Dermis blood vessel endothelial cell (primary cell): ENCODE results near the gene MCAM. TPM values are rescaled to one million over a fixed set of nuclear protein-coding genes. Genes with fewer than 3 reads are reported as not detected.

ENCODE experiments used
- DNase-seq: peaks from one replicate; pipeline ENCODE4 v3.0.0; 2010
- total RNA-seq: library from RNA; depleted of rRNA; stranded (reverse); fragments of >200 nt; gene quantifications from 2 replicates; pipeline ENCODE4 v1.2.3, GENCODE V29; 2014

Gene MCAM
- total RNA-seq, 1 donor from 2014 or later, result 1,718 TPM

DNA sequence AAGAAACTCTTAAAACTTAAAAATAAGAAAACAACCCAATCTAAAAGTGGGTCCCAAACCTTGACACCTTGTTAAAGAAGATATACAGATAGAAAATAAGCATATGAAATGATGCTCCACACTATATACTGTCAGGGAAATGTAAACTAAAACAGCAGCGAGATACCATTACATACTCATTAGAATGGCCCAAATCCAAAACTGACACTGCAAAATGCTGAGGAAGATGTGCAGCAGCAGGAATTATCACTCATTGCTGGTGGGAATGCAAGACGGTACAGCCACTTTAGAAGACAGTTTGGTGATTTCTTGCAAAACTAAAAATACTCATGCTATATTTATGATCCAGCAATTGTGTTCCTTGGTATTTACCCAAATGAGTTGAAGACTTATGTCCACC is 12.4 kb upstream of the MCAM start:
- no peak for DNase-seq

DNA sequence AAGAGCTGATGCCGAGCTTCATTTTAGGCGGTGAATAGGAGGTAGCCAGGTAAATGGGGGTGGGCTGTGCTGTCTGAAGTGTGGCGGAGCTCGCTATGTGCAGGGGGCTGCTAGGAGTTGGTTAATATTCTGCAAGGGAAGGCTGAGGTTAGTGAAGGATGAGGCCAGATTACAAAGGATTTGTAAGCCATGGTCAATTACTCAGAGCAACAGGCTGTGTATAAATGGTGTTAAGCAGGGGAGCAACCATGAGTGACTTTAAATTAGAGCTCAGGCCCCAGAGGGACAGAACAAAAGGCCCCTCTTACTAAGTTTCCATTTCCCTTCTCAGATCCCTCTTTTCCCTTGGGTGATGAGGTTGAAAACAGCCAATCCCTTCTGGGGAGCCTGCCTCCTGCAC is 7.3 kb upstream of the MCAM start:
- no peak for DNase-seq

DNA sequence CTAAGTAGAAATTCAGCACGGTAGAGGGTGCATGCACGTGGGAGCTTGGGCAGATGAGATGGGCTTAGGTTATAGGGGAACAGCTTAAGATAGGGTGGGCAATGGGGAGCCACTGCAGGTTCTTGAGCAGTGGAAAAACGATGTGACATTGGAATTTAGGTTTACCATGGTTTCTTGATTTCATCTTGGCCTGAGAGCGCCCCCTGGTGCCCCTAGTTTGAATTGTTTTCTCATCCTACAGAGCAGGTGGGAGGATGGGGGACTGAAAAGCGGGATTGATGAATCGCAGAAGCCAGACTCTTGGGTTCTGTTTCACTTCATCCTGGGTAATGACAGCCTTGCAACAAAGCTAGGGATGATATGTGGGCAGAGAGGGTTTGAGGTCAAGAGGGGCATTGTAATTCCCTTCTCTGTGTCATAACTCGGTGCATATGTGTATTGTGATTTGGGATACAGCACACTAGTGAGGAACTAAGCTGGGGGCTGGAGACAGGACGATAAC is 6.7 kb upstream of the MCAM start:
- DNase-seq, result peak; percentile 87

DNA sequence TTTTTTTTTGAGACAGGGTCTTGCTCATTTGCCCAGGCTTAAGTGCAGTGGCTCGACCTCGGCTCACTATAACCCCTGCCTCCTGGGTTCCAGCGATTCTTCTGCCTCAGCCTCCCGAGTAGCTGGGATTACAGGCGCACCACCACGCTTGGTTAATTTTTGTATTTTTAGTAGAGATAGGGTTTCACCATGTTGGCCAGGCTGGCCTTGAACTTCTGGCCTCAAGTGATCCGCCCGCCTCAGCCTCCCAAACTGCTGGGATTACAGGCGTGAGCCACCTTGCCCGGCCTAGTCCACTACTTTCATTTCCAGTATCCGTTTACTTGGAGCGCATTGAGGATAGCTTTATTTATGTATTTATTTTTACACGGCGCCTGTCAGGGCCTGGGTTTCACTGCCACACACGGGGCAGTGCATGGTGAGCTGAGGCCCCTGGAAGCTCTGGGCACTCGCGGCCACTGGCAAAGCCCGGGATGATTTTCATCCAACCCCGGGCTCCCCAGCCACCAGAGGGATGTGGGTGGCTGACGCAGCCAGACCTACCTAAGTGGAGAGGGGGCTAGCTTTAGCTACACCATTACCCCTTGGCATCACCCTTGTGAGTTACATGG is 6.1 kb upstream of the MCAM start:
- DNase-seq, result no peak

DNA sequence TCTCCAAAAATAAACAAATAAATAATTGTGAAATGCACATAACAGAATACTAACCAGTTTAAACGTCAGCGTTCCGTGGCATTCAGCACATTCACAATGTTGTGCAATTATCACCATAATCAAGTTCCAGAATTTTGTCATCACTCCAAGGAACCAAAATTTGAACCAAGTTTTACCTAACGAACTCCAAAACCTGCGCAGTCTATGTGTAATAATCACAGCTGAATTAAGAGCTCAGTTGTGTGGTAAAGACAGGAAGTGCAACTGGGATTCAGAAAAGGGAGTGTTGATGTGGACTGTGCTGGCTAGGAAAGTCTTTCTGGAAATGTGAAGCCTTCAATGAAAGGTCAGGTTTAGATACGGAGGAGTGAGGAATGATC is 5.4 kb upstream of the MCAM start:
- DNase-seq, result peak; percentile 44

DNA sequence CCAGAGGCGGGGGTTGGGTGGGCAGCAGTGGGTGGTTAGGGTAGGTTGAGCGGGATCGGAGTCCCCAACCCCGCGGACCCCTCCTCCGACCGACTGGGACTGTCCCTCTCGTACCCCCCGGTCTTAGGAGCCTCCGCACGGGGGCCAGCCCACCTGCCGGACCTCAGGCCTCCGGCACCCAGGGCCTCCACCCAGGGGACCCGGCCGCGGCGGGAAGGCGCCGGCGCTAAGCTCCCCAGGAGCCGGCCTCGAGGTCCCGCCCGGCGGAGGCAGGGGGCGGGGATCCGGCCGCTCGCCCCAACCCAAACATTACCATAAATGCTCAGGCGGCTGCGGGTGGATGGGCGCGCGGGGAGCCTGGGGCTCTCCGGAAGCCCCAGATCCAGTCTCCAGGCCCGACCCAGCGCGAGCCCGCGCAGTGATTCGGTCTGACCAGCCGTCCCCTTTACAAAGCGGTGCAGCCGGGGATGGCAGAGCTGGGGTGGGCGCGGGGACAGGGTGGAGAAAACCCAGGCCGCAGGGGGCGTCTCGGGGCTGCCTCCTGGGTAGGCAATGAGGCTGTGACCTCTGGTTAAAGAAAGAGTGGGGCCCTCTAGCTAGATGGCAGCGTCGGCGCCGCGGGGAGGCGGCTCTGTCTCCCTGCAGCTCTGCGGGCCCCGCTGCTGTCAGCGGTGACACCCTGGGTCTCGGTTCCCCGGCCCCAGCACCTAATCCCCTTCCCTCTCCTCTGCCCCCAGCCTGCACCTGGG is 4.0 kb upstream of the MCAM start:
- DNase-seq, result peak; percentile 86

DNA sequence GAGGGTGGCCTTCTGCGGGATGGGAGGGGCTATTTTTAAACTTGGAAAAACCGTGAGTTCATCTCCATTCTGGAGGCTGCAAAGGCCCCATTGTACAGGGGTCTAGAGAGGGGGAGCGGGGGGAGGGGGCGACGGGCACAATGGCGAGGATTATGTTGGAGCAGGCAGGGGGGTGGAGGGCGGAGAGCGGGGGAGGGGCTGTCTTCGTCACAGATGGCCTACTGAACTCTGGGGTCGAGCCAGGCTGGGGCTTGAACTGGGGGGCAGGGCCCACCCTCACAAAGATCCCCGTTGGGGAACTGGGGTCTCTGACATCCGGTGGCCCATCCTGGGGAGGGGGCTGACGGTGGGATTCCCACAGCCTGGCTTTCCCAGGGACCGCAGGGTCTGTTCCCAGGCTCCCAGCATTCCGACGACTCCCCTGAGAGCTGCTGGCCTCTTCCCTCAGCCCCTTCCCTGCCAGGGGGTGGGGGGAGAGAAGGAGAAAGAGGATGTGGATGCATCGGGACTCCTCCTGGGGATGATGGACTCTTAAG is 3.4 kb upstream of the MCAM start:
- DNase-seq, result peak; percentile 72

DNA sequence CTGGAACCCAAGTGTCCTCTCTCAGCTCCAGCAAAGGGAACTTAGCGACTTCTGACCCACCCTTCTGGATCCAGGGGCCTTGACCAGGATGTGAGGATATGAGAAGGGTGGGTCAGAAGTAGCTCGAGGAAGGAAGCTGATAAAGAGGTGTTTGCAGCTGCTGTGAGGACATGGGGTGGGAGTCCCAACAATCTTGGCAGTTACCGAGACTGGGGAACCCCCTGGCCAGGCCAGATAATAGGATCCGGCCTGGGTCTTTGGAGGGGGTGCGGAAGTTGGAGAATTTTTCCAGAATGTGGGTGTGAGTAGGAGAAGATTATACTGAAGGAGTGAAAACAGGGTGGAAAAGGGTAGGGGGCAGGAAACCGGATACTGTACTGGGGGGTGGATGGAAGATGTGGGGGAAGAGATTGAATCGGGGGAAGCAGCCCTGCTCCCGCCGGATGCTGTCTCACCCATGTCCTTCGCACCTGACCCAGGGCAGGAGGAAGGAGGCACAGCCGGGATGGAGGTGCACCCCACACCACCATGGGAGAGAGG is 2.8 kb upstream of the MCAM start:
- DNase-seq, result peak; percentile 86

DNA sequence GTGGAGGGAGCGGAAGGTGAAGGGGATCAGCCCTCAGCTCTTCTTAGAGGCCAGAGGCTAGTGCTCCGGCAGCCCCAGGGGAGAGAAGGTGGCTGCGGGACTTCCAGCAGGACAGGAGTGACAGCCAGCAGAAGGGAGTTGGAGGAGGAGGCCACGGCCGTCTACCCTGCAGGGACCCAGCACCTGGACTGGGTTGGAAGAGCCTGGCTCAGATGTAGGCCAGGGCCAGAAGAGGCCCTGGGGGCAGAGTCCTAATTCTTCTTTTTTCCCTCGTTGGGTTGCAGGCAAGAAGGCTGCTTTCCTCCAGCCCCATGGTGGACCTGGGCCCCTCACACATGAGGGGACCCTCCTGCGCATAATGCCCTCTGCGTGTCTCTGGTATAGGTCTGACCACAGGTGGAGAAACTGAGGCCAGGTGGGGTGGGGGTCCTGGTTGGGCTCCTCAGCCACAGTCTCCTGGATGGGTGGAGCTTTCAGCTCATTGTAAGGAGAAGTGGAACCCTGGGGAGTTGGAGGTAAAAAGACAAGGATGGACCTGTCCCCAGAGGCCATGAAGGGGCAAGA is 2.3 kb upstream of the MCAM start:
- DNase-seq, result peak; percentile 40

DNA sequence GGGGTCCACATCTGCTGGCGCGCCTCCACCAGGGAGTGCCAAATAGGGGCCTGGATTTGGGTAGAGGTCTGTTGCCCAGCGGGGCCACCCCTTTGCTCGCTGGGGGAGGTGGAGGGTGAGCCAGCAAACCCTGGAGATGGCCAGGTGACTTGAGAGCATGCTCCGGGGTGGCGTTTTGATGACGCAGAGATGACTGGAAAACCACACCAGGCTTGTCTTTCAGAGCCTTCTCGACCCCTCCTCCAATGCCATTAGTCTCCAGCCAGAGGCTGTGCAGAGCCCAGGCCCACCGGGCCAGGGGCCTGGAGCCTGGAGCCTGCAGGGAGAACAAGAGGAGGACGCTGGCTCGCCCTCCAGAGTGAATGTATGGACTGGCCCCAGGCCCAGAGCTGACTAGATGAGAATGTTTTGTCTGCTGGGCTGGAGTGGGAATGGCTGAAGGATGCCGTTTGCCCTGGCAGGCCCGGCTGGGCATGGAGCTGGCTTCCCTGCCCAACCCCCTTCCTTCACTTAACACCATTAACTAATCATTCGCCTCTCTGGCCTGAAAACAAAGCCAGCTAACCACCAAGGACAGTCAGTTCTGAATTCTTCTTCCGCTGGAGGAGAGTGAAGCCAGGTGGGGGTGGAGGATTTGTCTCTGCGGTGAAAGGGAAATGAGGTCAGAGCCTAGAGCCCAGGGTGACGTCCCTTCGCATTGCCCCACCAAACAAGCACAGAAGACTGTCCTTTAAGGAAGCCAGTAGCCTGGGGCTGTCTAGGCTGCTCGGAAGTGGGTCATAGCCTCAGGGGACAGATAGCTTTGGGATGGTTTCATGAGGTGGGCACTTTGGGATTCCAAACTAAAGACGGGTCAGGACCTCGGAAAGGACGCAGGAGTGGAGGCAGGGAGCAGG is 1.6 kb upstream of the MCAM start:
- DNase-seq, result peak; percentile 89

DNA sequence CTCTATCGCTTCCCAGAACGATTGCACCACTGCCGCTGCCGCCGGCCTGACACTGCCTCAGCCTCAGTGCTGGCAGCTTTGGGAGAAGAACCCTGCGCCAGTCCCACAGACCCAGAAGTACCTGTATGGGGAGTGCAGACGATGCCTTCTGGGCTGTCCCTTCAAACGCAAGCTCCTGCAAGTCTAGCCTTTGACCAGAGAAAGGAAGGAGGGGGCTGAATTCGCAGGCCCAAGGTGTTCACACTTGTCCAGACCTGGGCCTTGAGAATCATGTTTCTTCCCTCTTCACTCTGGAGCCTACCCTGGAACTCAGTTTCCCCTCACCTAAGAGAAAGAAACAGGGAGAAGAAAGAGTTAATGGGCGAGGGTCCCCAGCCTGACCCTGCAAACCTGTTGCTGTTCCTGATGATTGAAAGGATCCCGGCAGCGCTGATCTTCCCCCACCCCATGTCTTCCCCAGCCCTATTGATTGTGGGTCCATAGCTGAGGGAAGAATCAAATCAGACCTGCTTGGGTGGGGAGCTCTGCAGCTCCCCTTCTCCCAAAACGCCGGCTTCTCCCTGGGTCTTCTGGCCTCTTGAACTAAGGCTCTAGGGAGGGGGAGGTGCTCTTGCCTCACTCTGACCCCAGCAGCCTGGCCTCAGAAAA is 786 bp upstream of the MCAM start:
- no peak for DNase-seq

DNA sequence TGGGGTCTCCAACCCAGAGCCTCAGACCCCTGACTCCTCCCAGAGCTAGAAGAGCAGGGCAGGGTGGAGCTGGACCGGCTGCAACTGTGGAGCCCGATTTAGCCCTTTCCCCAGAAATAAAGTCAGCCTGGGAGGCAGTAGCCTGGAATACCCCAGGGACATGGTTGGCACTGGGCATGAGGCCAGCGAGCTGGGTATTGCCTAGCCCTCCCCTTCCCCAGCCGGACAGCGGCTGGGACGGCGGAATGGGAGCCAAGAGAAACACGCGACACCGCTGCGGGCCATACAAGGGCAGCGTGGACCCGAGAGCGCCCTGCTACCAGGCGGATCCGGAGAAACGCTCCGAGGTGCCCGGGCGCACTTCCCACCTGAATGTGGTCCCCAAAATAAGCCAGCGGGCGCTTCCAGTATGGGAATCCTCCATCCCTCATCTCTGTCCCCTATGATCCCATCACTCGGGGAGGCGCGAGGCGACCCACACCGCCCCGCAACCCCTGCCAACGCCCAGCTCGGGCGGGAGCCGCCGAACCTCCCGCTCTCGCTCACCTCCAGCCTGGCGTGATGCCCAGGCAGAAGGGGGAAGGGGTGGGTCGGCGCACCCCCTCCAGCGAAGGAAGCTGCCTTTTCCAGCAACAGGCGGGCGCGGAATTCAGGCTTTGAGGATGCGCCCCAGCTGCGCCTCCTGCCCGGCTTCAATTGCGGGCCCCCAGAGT is 758 bp downstream of the MCAM start:
- DNase-seq, result peak; percentile 52

DNA sequence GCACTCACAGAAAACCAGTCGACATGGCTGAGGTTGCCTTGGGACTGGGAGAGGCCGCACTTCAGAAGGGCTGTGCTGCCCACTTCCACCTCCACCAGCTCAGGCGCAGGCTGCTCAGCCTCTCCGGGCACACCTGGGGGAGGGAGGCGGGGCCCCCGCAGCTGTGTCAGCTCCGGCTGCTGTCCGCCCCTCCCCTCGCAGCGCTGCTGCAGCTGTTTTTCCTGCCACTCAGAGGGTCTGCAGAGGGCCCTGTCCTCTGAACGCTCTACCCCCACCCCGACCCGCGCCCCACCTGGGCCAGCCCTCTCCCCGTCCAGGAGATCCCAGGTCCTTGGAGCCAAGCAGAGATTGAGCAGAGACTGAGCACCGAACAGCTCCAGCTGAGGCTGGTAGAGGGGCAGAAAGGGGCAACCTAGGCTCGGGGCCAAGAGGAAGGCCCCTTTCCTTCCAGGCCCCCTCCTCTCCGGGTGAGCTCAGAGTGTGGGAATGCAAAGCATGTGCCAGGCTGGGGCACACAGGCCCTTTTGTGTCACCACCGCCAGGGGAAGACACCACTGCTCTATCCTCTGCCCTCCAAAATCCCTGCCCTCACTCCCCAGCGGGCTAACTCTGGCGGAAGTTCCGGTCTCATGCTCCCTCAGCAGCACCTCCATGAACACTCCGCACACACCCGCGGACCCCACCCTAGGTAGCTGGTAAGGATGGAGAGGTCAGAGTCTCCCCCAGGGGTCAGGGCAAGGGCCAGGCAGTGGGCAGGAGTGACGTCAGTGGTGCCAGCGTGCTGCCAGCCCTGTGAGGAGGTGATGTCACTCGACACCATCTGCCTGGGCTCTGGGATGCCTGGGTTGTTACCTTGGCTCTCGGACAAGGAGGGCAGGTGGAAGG is 1.6 kb downstream of the MCAM start:
- peak; percentile 60 for DNase-seq

DNA sequence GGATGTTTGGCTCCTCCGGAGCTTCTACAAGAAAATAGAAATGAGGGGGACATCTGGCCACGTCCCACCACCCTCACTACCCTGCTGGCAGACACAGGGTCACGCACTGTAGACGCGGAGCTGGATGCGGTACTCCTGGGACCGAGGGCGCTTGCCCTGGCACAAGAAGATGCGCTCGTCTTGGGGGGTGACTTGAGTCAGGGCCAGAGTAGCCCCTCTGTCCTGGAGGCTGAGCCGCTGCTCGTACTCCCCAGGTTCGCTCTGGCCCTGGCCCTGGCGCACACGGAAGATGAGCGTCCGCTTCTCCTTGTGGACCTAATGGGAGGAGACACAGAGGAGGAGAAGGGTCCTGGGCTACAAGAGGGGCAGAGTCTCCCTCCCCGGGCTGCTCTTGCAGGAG is 2.2 kb downstream of the MCAM start:
- no peak for DNase-seq

DNA sequence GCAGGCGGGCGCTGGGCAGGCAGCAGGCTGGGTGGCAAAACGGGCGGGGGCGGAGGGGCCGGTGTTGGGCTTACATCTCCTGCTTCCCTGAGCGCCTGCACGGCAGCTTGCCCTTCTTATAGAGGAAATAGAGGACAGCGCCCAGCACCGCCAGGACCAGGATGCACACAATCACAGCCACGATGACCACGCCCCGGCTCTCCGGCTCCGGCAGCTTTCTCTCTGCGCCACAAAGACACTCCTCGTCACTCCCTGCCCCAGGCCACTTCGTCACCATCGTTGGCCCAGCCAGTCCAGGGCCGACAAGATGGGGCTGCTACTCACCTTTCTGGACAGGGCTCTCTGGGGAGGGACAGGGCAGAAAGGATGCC is 6.3 kb downstream of the MCAM start:
- DNase-seq, result no peak

DNA sequence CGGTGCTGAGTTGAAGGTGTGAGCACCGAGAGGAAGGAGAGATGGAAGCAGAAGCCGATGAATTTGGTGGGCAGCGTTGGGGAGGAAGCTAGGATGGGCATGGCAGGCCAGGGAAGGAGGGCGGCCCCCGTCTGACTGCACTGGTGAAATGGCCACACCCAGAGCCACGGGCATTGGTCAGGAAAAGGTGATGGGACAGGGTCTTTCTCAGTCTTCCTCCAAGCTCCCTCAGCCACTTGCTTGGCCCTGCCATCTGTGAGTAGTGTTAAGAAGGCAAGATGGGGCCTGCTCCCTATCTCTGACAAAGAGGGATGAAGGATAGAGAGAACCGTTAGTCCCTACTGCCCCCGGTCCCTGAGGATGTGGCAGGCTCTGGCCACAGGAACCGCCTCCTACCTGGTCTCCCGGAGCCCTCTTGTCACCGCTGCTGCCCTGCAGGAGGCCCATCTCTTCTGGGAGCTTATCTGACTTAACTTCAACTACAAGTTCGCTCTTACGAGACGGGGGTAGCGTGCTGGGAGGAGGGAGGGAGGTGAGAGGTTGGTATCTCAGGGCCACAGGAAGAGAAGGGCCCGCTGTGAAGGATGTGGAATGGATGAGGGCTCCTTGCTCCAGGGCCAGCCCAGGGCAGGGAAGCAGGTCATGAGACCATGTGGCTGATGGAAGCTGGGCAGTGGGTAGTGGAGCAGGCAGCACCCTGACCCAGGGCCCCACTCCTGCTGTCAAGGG is 6.8 kb downstream of the MCAM start:
- no peak for DNase-seq

DNA sequence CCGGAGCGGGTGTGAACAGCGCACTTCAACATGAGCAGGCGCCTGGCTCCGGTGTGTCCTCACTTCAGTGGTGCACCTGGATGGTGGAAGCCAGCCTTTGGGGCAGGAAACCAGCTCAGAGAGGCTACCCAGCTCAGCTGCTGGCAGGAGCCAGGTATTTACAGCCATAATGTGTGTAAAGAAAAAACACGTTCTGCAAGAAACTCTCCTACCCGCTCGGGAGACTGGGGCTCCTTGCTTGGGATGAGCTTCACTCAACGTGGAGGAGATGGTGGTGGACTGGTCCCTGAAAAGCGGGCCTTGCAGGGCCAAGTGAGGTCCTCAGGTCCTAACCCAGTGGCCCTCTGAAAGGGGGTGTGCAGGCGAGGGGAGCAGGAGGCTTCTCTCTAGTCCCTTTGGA is 7.5 kb downstream of the MCAM start:
- no peak for DNase-seq

DNA sequence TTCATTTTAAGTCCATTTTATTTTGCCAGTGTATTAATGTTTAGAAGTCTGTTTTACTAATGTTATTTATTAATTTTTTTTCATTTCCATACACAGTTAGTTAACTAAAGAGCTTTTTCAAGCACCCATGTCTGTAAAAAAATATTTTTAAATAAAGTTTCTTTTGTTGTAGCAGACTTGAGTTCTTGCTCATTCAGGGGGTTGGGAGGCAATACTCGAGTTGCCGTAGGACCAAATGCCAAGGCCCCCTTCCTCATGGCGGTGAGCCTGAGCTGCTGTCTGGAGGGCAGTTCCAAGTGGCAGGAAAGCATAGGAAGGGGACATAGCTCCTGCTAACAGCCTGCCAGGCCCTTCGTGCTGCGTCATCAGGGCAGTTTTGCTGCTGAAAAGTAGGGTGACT is 9.0 kb downstream of the MCAM start:
- peak; percentile 16 for DNase-seq

DNA sequence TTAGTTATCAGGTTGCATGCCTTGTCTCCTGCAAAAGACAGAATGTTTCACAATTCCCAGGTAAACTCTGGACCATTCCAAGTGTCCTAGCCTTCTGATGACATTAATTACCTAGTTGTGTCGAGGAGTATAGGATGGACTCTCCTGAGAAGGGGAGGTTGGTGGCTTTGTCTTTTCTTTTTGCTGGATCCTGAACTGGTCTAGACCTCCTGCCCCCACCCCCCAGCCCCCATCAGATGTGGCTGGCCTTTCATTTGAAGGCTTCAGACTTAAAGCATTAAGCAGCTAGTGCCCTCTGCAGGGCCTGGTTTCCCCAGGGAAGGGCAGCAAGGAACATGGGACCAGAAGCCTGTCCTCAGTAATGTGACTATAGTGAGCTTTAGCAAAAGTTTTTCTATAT is 9.7 kb downstream of the MCAM start:
- DNase-seq, result peak; percentile 57
